ENCODE results near the gene COL18A1. TPM values are rescaled to one million over a fixed set of nuclear protein-coding genes. Genes with fewer than 3 reads are reported as not detected.
A peak's percentile ranks its signal among the peaks of the same experiment; 100 is the strongest.

COL18A1 gene
- total RNA-seq, 1 donor: 33.7 TPM

DNA sequence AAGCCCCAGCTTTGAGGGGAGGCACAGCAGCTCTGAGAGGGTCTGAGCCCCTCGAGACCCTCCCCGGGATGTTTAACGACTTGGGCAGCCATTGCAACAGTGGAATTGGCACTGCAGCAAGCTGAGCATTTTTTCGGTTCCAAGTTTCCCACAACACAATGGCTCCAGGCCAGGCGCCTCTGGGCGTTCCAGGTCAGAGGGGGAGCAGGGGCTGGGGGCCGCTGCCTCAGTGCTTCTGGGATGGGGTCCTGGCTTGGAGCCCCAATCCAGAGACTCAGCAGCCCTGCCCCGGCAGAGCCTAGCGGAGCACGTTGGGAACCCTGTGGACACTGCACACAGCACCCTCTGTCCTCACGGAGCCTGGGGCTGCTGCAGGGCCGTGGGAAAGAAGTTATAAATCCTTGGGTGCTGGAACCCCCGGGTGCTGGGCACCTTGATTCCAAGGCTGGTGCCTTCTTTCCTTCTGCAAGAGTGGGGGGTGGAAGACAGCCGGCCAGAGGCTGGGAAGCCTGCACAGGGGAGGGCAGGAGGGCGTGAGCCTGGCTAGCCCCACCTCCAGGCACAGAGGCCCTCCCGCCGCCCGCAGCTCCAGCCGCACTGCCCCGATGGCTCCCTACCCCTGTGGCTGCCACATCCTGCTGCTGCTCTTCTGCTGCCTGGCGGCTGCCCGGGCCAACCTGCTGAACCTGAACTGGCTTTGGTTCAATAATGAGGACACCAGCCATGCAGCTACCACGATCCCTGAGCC lies 50.1 kb downstream of the COL18A1 start:
- TF ChIP-seq, protein P1, sequence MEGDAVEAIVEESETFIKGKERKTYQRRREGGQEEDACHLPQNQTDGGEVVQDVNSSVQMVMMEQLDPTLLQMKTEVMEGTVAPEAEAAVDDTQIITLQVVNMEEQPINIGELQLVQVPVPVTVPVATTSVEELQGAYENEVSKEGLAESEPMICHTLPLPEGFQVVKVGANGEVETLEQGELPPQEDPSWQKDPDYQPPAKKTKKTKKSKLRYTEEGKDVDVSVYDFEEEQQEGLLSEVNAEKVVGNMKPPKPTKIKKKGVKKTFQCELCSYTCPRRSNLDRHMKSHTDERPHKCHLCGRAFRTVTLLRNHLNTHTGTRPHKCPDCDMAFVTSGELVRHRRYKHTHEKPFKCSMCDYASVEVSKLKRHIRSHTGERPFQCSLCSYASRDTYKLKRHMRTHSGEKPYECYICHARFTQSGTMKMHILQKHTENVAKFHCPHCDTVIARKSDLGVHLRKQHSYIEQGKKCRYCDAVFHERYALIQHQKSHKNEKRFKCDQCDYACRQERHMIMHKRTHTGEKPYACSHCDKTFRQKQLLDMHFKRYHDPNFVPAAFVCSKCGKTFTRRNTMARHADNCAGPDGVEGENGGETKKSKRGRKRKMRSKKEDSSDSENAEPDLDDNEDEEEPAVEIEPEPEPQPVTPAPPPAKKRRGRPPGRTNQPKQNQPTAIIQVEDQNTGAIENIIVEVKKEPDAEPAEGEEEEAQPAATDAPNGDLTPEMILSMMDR (IDR thresholded peaks at IDR 0.05; ENCODE audit: insufficient read depth, low read depth, low read length): no peak
- DNase-seq (ENCODE audit: low read depth): peak; percentile 58
- peak overlapping the region; percentile 19 for H3K4me3 ChIP-seq (ENCODE audit: low read depth, low read length)

DNA sequence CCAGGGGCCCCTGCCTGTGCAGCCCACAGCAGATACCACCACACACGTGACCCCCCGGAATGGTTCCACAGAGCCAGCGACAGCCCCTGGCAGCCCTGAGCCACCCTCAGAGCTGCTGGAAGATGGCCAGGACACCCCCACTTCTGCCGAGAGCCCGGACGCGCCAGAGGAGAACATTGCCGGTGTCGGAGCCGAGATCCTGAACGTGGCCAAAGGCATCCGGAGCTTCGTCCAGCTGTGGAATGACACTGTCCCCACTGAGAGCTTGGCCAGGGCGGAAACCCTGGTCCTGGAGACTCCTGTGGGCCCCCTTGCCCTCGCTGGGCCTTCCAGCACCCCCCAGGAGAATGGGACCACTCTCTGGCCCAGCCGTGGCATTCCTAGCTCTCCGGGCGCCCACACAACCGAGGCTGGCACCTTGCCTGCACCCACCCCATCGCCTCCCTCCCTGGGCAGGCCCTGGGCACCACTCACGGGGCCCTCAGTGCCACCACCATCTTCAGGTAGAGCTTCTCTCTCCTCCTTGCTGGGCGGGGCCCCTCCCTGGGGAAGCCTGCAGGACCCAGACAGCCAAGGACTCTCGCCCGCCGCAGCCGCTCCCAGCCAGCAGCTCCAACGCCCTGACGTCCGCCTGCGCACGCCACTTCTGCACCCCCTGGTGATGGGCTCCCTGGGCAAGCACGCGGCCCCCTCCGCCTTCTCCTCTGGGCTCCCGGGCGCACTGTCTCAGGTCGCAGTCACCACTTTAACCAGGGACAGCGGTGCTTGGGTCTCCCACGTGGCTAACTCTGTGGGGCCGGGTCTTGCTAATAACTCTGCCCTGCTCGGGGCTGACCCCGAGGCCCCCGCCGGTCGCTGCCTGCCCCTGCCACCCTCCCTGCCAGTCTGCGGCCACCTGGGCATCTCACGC lies 51.0 kb downstream of the COL18A1 start:
- peak overlapping the region; percentile 19 for H3K4me3 ChIP-seq (ENCODE audit: low read depth, low read length)
- TF ChIP-seq, protein P1 (IDR thresholded peaks at IDR 0.05; ENCODE audit: insufficient read depth, low read depth, low read length): no peak
- no peak for DNase-seq (ENCODE audit: low read depth)

DNA sequence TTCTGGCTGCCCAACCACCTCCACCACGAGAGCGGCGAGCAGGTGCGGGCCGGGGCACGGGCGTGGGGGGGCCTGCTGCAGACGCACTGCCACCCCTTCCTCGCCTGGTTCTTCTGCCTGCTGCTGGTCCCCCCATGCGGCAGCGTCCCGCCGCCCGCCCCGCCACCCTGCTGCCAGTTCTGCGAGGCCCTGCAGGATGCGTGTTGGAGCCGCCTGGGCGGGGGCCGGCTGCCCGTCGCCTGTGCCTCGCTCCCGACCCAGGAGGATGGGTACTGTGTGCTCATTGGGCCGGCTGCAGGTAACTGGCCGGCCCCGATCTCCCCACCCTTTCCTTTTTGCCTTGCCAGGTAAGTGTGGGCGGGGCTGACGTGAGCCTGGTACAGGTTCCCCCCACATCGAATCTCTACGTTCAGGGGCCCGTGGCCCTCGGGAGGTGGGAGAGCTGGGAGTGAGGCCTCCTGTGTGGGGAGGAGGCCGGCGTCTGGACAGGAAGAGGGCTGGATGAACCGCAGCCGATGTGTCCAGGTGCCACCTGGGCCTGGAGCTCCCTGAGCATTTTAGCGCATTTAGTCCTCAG lies 51.7 kb downstream of the COL18A1 start:
- no peak for DNase-seq (ENCODE audit: low read depth)
- TF ChIP-seq, protein P1 (IDR thresholded peaks at IDR 0.05; ENCODE audit: insufficient read depth, low read depth, low read length): no peak
- no peak overlapping the region for H3K4me3 ChIP-seq (ENCODE audit: low read depth, low read length)

DNA sequence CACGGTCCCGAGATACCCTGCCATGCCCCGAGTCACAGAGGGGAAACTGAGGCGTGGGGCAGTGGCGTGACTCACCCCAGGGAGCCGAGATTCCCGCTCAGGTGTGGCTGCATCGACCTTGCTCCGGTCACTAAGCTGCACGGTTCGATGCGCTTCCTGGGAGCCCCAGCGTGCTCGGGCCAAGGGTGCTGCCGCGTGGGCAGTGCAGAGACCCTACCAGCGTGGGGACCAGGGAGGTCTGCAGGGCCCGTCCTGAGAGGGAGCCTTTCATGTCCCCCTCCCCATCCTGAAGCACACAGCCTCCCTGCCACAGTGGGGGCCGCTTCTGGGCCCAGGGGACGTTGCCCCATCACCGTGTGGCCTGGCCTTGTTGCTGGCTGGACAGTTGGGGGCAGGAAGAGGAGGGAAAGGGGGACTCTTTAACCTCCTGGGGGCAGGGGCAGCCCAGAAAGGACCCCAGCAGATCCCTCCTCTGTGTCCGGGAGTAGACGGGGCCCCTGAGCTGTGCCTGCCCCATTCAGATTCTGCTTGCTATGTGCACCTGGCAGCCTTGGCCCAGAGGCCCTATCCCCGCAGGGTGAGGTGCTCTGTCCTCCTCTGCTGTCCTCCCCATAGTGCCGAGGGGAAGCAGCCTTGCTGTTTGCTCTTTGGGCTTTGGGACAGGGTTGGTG lies 52.3 kb downstream of the COL18A1 start:
- TF ChIP-seq, protein P1 (IDR thresholded peaks at IDR 0.05; ENCODE audit: insufficient read depth, low read depth, low read length): no peak
- H3K4me3 ChIP-seq (ENCODE audit: low read depth, low read length): no peak overlapping the region
- DNase-seq (ENCODE audit: low read depth): no peak

DNA sequence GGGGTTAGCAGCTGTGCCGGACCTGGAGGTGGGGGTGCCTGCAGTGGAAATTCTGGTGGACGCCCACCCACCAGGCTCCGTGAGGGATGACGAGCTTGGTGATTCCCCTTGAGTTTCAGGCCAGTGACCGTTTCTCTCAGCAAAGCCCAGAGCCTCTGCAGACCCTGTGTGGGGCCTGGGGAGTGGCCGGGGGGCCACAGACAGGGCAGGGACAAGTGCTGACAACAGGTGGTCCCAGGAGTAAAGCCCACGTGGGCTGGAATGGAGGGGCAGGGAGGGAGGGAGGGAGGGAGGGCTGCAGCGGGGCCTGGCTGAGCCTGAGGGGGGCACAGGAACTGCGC lies 52.8 kb downstream of the COL18A1 start:
- DNase-seq (ENCODE audit: low read depth): no peak
- TF ChIP-seq, protein P1 (IDR thresholded peaks at IDR 0.05; ENCODE audit: insufficient read depth, low read depth, low read length): no peak
- no peak overlapping the region for H3K4me3 ChIP-seq (ENCODE audit: low read depth, low read length)
